Ovary (tissue), 9 donors: ENCODE results near the gene C10orf62. TPM values are rescaled to one million over a fixed set of nuclear protein-coding genes. Genes with fewer than 3 reads are reported as not detected.

Experiments used
- DNase-seq, 5 donors: peaks; one replicate each; pipeline ENCODE4 v3.0.0-alpha.2; 2019 to 2020
- H3K27ac ChIP-seq, 2 donors: fragments of 200-600 bp; one replicate each; pipeline versions ENCODE4 v1.5.1 to v1.8.0; 2019 to 2022
- H3K27me3 ChIP-seq: fragments of 200-600 bp; one replicate; pipeline ENCODE4 v1.8.0; 2022
- H3K36me3 ChIP-seq: fragments of 200-600 bp; sonication (generic); one replicate; pipeline ENCODE4 v1.5.1; 2019
- H3K4me1 ChIP-seq: one replicate; pipeline ENCODE4 v1.8.1; 2013; ENCODE audit warnings: mild to moderate bottlenecking, moderate library complexity; ENCODE audit not compliant: insufficient read depth
- H3K4me3 ChIP-seq: fragments of 200-600 bp; sonication (generic); one replicate; pipeline ENCODE4 v1.5.1; 2017
- H3K9me3 ChIP-seq, 2 donors: fragments of 200-600 bp in 1 of 2; sonication (generic) in 1 of 2; one replicate each; pipeline versions ENCODE4 v1.5.1 to v1.8.1; 2013 to 2019; ENCODE audit warnings: mild to moderate bottlenecking in 1 of 2, moderate library complexity in 1 of 2
- EP300 ChIP-seq: sonication (generic); formaldehyde crosslinking; IDR thresholded peaks from one replicate; pipeline ENCODE4 v1.6.1; 2017; ENCODE audit warnings: antibody characterized with exemption
- POLR2A ChIP-seq: fragments of 450-650 bp; IDR thresholded peaks from one replicate; pipeline ENCODE4 v1.6.1; 2017; ENCODE audit warnings: antibody characterized with exemption, mild to moderate bottlenecking, moderate library complexity
- WGBS, 3 donors: extraction: QIAGEN DNeasy Blood & Tissue Kit in 1 of 3; methylation state at CpG; one replicate each; pipeline versions ENCODE4 v1.1.5 to v1.1.7; 2013 to 2017; 5-methylcytosine and 5-hydroxymethylcytosine counted together
- intact Hi-C, 4 donors: fragments of 100-400 bp; cut with DNase I; formaldehyde crosslinking; loops; one replicate each; pipeline versions ENCODE4 v1.11.0 to v1.15.1; 2022 to 2023
- polyA plus RNA-seq, 2 donors: library from polyadenylated mRNA; stranded (reverse); fragments of 200-250 nt in 1 of 2; fragments of 350-450 nt in 1 of 2; fragmentation: Illumina TruSeq in 1 of 2; extraction: RNeasy Lipid Tissue Mini Kit (QIAGEN cat#74804) in 1 of 2; gene quantifications; one replicate each; pipeline ENCODE4 v1.2.3, GENCODE V29; 2013 to 2014
- total RNA-seq, 7 donors: library from RNA; depleted of rRNA in 2 of 7; stranded (reverse); fragments of >200 nt in 2 of 7; fragmentation: NEBNext Ultra II Directional in 3 of 7; extraction: Animal tissue kit (Norgen Biotek cat#: 25700) in 3 of 7; gene quantifications; one replicate each; pipeline versions ENCODE4 v1.1.0 to v1.2.4, GENCODE V29; 2016 to 2023
- TF ChIP-seq, protein P1 (sequence below), 3 donors: fragments of 450-650 bp in 2 of 3; fragments of 200-600 bp in 1 of 3; IDR thresholded peaks; one replicate each; pipeline versions ENCODE4 v1.5.1 to v1.8.0; 2016 to 2022; ENCODE audit warnings: antibody characterized with exemption in 3 of 3, mild to moderate bottlenecking in 1 of 3
- donor health status: DM: no; HTN: no; CAD: no; lungs with moderate emphysema.
- donor health status: DM: no; HTN: no; CAD: no.
- donor health status: Bipolar disorder and iron deficiency.
- donor health status: DM: yes; HTN: yes; CAD: no.
- donor health status: DM: no; HTN: no; CAD: no.
- donor health status: DM: yes; HTN: yes; CAD: no.

C10orf62 gene
- total and polyA plus RNA-seq, 9 donors, result 0.48 TPM; not detected in 8

DNA sequence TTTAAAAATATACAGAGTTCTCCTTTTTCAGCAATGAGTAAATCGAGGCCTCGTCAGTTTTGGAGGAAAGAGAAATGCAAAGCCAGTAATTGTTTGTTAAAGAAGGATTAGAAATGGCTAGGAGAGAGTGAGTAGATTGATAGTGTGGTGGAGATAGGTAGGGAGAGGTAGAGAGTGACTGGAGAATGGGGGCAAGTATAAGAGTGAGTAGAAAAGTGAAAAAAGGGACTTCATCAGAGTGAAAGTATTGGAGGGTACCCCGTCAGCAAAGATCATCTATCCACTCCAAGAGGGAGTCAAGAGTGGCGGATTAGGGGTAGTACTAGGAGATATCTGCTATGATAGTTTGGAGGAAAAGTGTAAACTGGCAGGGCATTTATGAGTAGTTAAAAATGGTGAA, 26.2 kb upstream of the C10orf62 start:
- no peaks in the 10 kb centered on the region for H3K36me3 ChIP-seq
- H3K9me3 ChIP-seq, result no peaks in the 10 kb centered on the region
- H3K4me3 ChIP-seq, result no peak overlapping the region
- 94 to 99% (median 98%) methylated on average over 4 of the region's 4 CpGs for WGBS, 3 donors
- no peaks in the 10 kb centered on the region for H3K4me1 ChIP-seq
- no peak for DNase-seq
- no peak overlapping the region for H3K27ac ChIP-seq
- H3K27me3 ChIP-seq, result no peaks in the 10 kb centered on the region
- intact Hi-C loops, result no loop called here
- TF ChIP-seq POLR2A, result no peak

DNA sequence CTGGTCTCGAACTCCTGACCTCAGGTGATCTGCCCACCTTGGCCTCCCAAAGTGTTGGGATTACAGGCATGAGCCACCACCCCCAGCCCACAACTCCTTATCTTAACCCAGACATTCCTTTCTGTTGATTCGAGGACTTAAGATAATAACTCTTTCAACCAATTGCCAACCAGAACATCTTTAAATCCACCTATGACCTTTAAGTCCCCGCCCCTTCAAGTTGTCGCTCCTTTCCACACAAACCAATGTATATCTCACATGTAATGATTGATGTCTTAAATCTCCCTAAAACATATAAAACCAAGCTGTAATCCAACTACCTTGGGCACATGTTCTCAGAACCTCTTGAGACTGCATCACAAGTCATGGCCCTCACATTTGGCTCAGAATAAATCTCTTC, 24.7 kb upstream of the C10orf62 start:
- Histone ChIP-seq H3K27me3 (no peaks in the 10 kb centered on the region), H3K27ac (no peak overlapping the region), H3K4me1 (no peaks in the 10 kb centered on the region), H3K9me3 (no peaks in the 10 kb centered on the region), H3K36me3 (no peaks in the 10 kb centered on the region), H3K4me3 (no peak overlapping the region)
- DNase-seq, result no peak
- WGBS, 3 donors, result 78 to 81% (median 80%) methylated on average over 4 of the region's 4 CpGs
- TF ChIP-seq, protein P1, sequence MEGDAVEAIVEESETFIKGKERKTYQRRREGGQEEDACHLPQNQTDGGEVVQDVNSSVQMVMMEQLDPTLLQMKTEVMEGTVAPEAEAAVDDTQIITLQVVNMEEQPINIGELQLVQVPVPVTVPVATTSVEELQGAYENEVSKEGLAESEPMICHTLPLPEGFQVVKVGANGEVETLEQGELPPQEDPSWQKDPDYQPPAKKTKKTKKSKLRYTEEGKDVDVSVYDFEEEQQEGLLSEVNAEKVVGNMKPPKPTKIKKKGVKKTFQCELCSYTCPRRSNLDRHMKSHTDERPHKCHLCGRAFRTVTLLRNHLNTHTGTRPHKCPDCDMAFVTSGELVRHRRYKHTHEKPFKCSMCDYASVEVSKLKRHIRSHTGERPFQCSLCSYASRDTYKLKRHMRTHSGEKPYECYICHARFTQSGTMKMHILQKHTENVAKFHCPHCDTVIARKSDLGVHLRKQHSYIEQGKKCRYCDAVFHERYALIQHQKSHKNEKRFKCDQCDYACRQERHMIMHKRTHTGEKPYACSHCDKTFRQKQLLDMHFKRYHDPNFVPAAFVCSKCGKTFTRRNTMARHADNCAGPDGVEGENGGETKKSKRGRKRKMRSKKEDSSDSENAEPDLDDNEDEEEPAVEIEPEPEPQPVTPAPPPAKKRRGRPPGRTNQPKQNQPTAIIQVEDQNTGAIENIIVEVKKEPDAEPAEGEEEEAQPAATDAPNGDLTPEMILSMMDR (IDR thresholded peaks at IDR 0.05), result no peak
- TF ChIP-seq POLR2A (no peak), EP300 (no peak)
- intact Hi-C loops, result no loop called here

DNA sequence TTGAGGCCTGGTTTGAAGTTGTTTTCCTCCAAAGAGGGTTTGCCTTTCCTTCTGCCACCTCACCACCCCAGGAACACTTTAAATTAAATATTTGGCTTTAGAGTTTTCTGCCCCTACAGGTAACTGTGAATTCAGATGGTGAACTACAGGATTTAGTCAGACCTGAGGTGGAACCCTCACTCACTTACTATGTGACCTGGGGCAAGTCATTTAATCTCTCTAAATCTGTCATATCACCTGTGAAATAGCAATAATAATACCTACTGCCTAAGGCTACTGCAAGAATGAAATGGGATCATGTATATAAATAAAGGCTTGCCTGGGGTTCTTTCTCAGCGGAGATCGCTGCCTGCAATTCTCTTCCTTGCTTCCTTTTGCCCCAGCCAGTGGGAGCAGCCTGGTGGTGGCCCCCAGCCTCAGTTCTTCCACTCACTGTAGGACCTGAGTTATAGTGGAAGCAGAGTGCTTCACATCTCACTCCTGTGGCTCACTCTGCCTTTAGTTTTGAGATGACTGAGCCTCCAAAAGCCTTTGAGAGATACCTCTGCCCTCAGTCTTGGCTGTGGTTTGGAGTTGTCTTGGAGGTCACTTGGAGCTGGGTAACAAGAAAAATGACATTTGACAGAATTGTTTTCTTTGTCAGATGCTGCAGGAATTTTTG, 23.1 kb upstream of the C10orf62 start:
- no peak for DNase-seq
- no peak for TF ChIP-seq POLR2A
- TF ChIP-seq, protein P1 (IDR thresholded peaks at IDR 0.05), result no peak
- no peak for TF ChIP-seq EP300
- H3K4me1 ChIP-seq, result no peaks in the 10 kb centered on the region
- no peak overlapping the region for H3K4me3 ChIP-seq
- intact Hi-C loops, result no loop called here
- H3K9me3 ChIP-seq, result no peaks in the 10 kb centered on the region
- no peak overlapping the region for H3K27ac ChIP-seq
- H3K36me3 ChIP-seq, result no peaks in the 10 kb centered on the region
- WGBS, 3 donors, result 98 to 100% (median 98%) methylated on average over 2 of the region's 2 CpGs
- no peaks in the 10 kb centered on the region for H3K27me3 ChIP-seq

DNA sequence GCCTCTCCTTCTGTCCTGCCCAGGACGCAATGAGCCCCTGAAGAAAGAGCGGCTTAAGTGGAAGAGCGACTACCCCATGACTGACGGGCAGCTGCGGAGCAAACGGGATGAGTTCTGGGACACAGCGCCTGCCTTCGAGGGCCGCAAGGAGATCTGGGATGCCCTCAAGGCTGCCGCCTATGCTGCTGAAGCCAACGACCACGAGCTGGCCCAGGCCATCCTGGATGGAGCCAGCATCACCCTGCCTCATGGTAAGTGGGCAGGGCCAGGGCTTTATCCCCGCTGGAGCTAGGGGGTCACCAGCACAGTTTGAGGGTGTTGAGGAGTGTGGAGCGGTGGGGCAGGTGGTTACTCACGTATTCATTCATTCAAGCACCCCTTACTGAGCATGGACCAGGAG, 21.6 kb upstream of the C10orf62 start:
- no peaks in the 10 kb centered on the region for H3K4me1 ChIP-seq
- no peaks in the 10 kb centered on the region for H3K9me3 ChIP-seq
- no peaks in the 10 kb centered on the region for H3K36me3 ChIP-seq
- no peak overlapping the region for H3K4me3 ChIP-seq
- no peaks in the 10 kb centered on the region for H3K27me3 ChIP-seq
- no peak overlapping the region for H3K27ac ChIP-seq
- DNase-seq, result no peak
- TF ChIP-seq, protein P1 (IDR thresholded peaks at IDR 0.05), result no peak
- TF ChIP-seq POLR2A, result no peak
- TF ChIP-seq EP300, result no peak
- intact Hi-C loops, result no loop called here
- WGBS, 3 donors, result 91 to 93% (median 93%) methylated on average over 15 of the region's 15 CpGs

DNA sequence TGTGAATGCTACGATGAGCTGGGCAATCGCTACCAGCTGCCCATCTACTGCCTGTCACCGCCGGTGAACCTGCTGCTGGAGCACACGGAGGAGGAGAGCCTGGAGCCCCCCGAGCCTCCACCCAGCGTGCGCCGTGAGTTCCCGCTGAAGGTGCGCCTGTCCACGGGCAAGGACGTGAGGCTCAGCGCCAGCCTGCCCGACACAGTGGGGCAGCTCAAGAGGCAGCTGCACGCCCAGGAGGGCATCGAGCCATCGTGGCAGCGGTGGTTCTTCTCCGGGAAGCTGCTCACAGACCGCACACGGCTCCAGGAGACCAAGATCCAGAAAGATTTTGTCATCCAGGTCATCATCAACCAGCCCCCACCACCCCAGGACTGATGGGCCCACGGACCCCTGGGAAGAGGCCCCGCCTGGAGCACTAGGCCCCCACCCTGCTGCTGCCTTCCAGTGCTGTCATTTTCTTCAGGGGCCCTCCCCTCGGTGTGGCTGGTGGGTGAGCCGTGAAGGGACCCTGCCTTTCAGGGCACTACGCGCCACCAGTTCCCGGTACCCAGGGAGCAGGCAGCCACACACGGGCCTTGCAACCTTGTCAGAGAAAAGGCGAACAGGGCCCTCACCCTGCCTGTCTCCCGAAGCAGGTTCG, 19.3 kb upstream of the C10orf62 start:
- intact Hi-C loops, result no loop called here
- H3K9me3 ChIP-seq, result no peaks in the 10 kb centered on the region
- TF ChIP-seq, protein P1 (IDR thresholded peaks at IDR 0.05), result no peak
- TF ChIP-seq POLR2A, result no peak
- no peak for TF ChIP-seq EP300
- no peak overlapping the region for H3K27ac ChIP-seq
- WGBS, 3 donors, result 91 to 92% (median 92%) methylated on average over 33 of the region's 33 CpGs
- H3K4me1 ChIP-seq, result no peaks in the 10 kb centered on the region
- H3K4me3 ChIP-seq, result no peak overlapping the region
- no peaks in the 10 kb centered on the region for H3K27me3 ChIP-seq
- H3K36me3 ChIP-seq, result no peaks in the 10 kb centered on the region
- no peak for DNase-seq
